NT2/D1 (cell line): ENCODE data around the gene COMMD8.

Source experiments
- DNase-seq: peaks from one replicate; pipeline ENCODE4 v3.0.0-alpha.2; 2011; ENCODE audit warnings: low read depth, low spot score
- H3K27me3 ChIP-seq: 2 replicates; pipeline ENCODE4 v1.6.0; 2011; ENCODE audit warnings: mild to moderate bottlenecking; ENCODE audit not compliant: insufficient read length, insufficient read depth
- H3K36me3 ChIP-seq: 2 replicates; pipeline ENCODE4 v1.6.1; 2011; ENCODE audit warnings: mild to moderate bottlenecking, low read length, mixed read lengths; ENCODE audit not compliant: insufficient read depth, insufficient read length
- H3K4me1 ChIP-seq: 2 replicates; pipeline ENCODE4 v1.5.1; 2011; ENCODE audit not compliant: insufficient read depth, insufficient read length
- H3K4me3 ChIP-seq: 2 replicates; pipeline ENCODE4 v1.5.1; 2011; ENCODE audit warnings: low read depth; ENCODE audit not compliant: insufficient read length
- H3K9ac ChIP-seq: 2 replicates; pipeline ENCODE4 v1.6.0; 2011; ENCODE audit warnings: low read depth; ENCODE audit not compliant: insufficient read length
- H3K9me3 ChIP-seq: 2 replicates; pipeline ENCODE4 v1.5.1; 2011; ENCODE audit warnings: mild to moderate bottlenecking, low read length; ENCODE audit not compliant: insufficient read depth
- SUZ12 ChIP-seq: IDR thresholded peaks from 2 replicates; pipeline ENCODE4 v1.6.1; 2011; ENCODE audit not compliant: insufficient read length, insufficient read depth; ENCODE audit errors: extremely low read depth
- YY1 ChIP-seq: IDR thresholded peaks from 2 replicates; pipeline ENCODE4 v1.6.1; 2011; ENCODE audit not compliant: insufficient read length, insufficient read depth
- ZNF274 ChIP-seq: IDR thresholded peaks from 2 replicates; pipeline ENCODE4 v1.6.1; 2011; ENCODE audit warnings: mild to moderate bottlenecking, low read depth, low read length

Gene COMMD8

GRCh38 chr4:47485047-47485692 lies 21.7 kb upstream of the COMMD8 start, which contains the start of gene ATP10D:
ATP10D (plus strand) TSS chr4:47485275; CDS start chr4:47512541, 27,266 bp downstream.
- TF ChIP-seq ZNF274 (no peak), SUZ12 (no peak), YY1 (no peak)
- no peaks in the 10 kb centered on the region for H3K36me3 ChIP-seq
- H3K27me3 ChIP-seq, result peaks cover 6% of the 10 kb centered on the region
- DNase-seq, result peak; percentile 66
- H3K4me3 ChIP-seq, result peak within 1 kb of the TSS; percentile 76
- no peaks in the 10 kb centered on the region for H3K4me1 ChIP-seq
- H3K9me3 ChIP-seq, result no peaks in the 10 kb centered on the region
- H3K9ac ChIP-seq, result peak within 1 kb of the TSS; percentile 74

DNA sequence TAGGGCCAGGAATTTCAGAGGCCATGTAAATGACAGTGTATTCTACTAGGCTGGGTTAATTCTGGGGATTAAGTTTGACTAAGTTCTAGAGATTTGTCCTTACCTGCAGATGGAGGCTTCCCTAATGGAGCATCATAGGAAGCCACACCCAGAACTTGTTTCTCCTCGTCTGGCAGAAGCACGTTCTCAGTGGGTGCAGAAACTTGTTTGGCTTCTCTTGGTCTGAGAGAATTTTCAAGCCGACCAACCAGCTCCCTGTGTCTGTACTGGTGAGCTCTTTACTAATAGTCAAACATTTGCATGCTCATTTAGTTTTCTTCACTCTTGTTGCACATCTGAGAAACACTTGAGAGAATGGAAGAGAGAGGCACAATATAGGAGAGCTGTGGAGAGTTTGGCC lies 20.7 kb upstream of the COMMD8 start:
- no peak overlapping the region for H3K9ac ChIP-seq
- no peaks in the 10 kb centered on the region for H3K4me1 ChIP-seq
- no peak for TF ChIP-seq ZNF274
- peaks cover 6% of the 10 kb centered on the region for H3K27me3 ChIP-seq
- no peaks in the 10 kb centered on the region for H3K36me3 ChIP-seq
- H3K9me3 ChIP-seq, result no peaks in the 10 kb centered on the region
- no peak for DNase-seq
- H3K4me3 ChIP-seq, result no peak overlapping the region

GRCh38 chr4:47483745-47484144 lies 20.2 kb upstream of the COMMD8 start:
- no peak overlapping the region for H3K4me3 ChIP-seq
- H3K9ac ChIP-seq, result no peak overlapping the region

GRCh38 chr4:47482326-47482725 lies 18.8 kb upstream of the COMMD8 start:
- no peak for DNase-seq
- no peak for TF ChIP-seq YY1
- TF ChIP-seq SUZ12, result no peak
- TF ChIP-seq ZNF274, result no peak

More at GRCh38 chr4:47483745-47484144, 20.2 kb upstream of the COMMD8 start:
- Histone ChIP-seq H3K36me3 (no peaks in the 10 kb centered on the region), H3K9me3 (no peaks in the 10 kb centered on the region), H3K27me3 (peaks cover 6% of the 10 kb centered on the region), H3K4me1 (no peaks in the 10 kb centered on the region)
- DNase-seq, result no peak
- TF ChIP-seq SUZ12 (no peak), ZNF274 (no peak), YY1 (no peak)

GRCh38 chr4:47478804-47479203 lies 15.3 kb upstream of the COMMD8 start:
- TF ChIP-seq YY1 (no peak), ZNF274 (no peak), SUZ12 (no peak)
- Histone ChIP-seq H3K9me3 (no peaks in the 10 kb centered on the region), H3K4me3 (no peak overlapping the region), H3K9ac (no peak overlapping the region), H3K4me1 (no peaks in the 10 kb centered on the region), H3K27me3 (no peaks in the 10 kb centered on the region), H3K36me3 (no peaks in the 10 kb centered on the region)
- no peak for DNase-seq

More at GRCh38 chr4:47482326-47482725, 18.8 kb upstream of the COMMD8 start:
- Histone ChIP-seq H3K9ac (no peak overlapping the region), H3K36me3 (no peaks in the 10 kb centered on the region), H3K9me3 (no peaks in the 10 kb centered on the region), H3K27me3 (peaks cover 6% of the 10 kb centered on the region), H3K4me1 (no peaks in the 10 kb centered on the region), H3K4me3 (no peak overlapping the region)

GRCh38 chr4:47475411-47475810 lies 11.9 kb upstream of the COMMD8 start:
- DNase-seq, result no peak
- Histone ChIP-seq H3K36me3 (no peaks in the 10 kb centered on the region), H3K4me1 (no peaks in the 10 kb centered on the region), H3K27me3 (no peaks in the 10 kb centered on the region), H3K4me3 (no peak overlapping the region), H3K9ac (no peak overlapping the region), H3K9me3 (no peaks in the 10 kb centered on the region)
- TF ChIP-seq ZNF274 (no peak), YY1 (no peak), SUZ12 (no peak)

DNA sequence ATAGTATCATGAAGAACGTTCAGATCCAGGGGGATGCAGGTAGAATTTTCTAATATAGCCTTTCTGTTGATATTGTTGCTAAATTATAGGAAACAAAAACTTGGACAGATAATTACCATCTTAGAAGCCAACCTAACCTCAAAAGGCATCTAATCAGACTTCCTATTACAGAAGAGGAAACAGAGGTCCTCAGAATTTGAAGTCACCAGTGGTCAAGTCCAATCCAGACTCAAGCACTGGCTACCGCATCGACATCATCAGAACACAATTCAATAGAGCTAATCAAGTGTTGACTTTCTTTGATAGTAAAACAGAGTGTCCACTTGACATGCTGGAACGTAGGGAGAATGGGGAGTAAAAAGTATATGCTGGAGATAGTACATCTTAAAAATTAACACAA lies 11.3 kb upstream of the COMMD8 start:
- TF ChIP-seq SUZ12 (no peak), YY1 (no peak), ZNF274 (no peak)
- H3K27me3 ChIP-seq, result no peaks in the 10 kb centered on the region
- no peak for DNase-seq
- no peaks in the 10 kb centered on the region for H3K36me3 ChIP-seq
- H3K4me3 ChIP-seq, result no peak overlapping the region
- no peak overlapping the region for H3K9ac ChIP-seq
- H3K9me3 ChIP-seq, result no peaks in the 10 kb centered on the region
- no peaks in the 10 kb centered on the region for H3K4me1 ChIP-seq
